Panc1 (cell line): ENCODE data around the gene TRABD2B. TPM values are rescaled to one million over a fixed set of nuclear protein-coding genes. Genes with fewer than 3 reads are reported as not detected.

Experiments
- ATAC-seq: fragments of 200-7000 bp; cut with Tn5 transposase; 2 replicates; pipeline ENCODE4 v1.9.1; 2020; ENCODE audit warnings: mild to moderate bottlenecking, moderate library complexity
- BruUV-seq: library from RNA; stranded (reverse); fragments of 400-500 nt; replicated peaks from 2 replicates; lab custom pipeline; 2021; lab: Mats Ljungman, UMichigan
- CTCF ChIA-PET: fragments of 300-600 bp; sonication (Branson Sonifier 250); formaldehyde crosslinking; loops from one replicate; lab custom pipeline; 2022; ENCODE audit warnings: antibody characterized with exemption; lab: Charles Lee
- POLR2A ChIA-PET: fragments of 300-600 bp; sonication (Branson Sonifier 250); formaldehyde crosslinking; loops from one replicate; lab custom pipeline; 2022; ENCODE audit warnings: antibody characterized with exemption; lab: Charles Lee
- DNase-seq: peaks from one replicate; pipeline ENCODE4 v3.0.0-alpha.2; 2010; ENCODE audit warnings: low read depth, low spot score
- H3K27ac ChIP-seq: 2 replicates; pipeline ENCODE4 v1.5.1; 2011; ENCODE audit warnings: mild to moderate bottlenecking, low read length, inconsistent platforms
- H3K27me3 ChIP-seq: fragments of 200-500 bp; sonication (Bioruptor generic); 2 replicates; pipeline ENCODE4 v1.6.0; 2014; ENCODE audit warnings: low read length, inconsistent platforms; ENCODE audit not compliant: control insufficient read depth, insufficient read depth
- H3K36me3 ChIP-seq: fragments of 200-500 bp; sonication (Bioruptor generic); 2 replicates; pipeline ENCODE4 v1.5.1; 2014; ENCODE audit warnings: inconsistent platforms, mild to moderate bottlenecking, low read length, moderate library complexity; ENCODE audit not compliant: control insufficient read depth, insufficient read depth
- H3K4me1 ChIP-seq: 2 replicates; pipeline ENCODE4 v1.5.1; 2011; ENCODE audit warnings: inconsistent platforms, mild to moderate bottlenecking, low read length, moderate library complexity; ENCODE audit not compliant: control insufficient read depth, insufficient read depth
- H3K4me3 ChIP-seq, 2 experiments: 2 replicates each; pipeline ENCODE4 v1.5.1; 2011 to 2012; ENCODE audit warnings: low read depth in 2 of 2, low read length in 2 of 2, mild to moderate bottlenecking in 2 of 2, inconsistent platforms in 1 of 2, moderate library complexity in 1 of 2
- H3K9me3 ChIP-seq: fragments of 200-500 bp; sonication (Bioruptor generic); 2 replicates; pipeline ENCODE4 v1.5.1; 2014; ENCODE audit warnings: low read depth, mild to moderate bottlenecking, inconsistent platforms, low read length, moderate library complexity; ENCODE audit not compliant: control insufficient read depth, insufficient read depth
- POLR2AphosphoS5 ChIP-seq: IDR thresholded peaks from 2 replicates; pipeline ENCODE4 v1.6.1; 2012; ENCODE audit warnings: mild to moderate bottlenecking, low read depth, low read length, moderate library complexity
- SIN3A ChIP-seq: IDR thresholded peaks from 2 replicates; pipeline ENCODE4 v1.6.1; 2012; ENCODE audit warnings: low read depth, mild to moderate bottlenecking, low read length, moderate library complexity, borderline replicate concordance; ENCODE audit not compliant: insufficient read depth
- TCF7L2 ChIP-seq: IDR thresholded peaks from 2 replicates; pipeline ENCODE4 v1.6.1; 2011; ENCODE audit warnings: mild to moderate bottlenecking, low read depth, low read length, inconsistent platforms
- in situ Hi-C: cut with HindIII; loops from 2 replicates; pipeline ENCODE4 v1.10.0; 2016; ENCODE audit warnings: low sequenced_read_pairs, low pct_unique_long_range_greater_than_20kb
- intact Hi-C: fragments of 100-400 bp; cut with micrococcal nuclease; formaldehyde crosslinking; loops from one replicate; pipeline ENCODE4 v1.10.0; 2022; ENCODE audit not compliant: unreplicated experiment
- total RNA-seq: library from RNA; stranded (reverse); gene quantifications from one replicate; pipeline ENCODE4 v1.2.1, GENCODE V29; 2021; ENCODE audit not compliant: unreplicated experiment
- TF ChIP-seq, protein P1 (sequence below), 2 experiments: IDR thresholded peaks; 2 replicates each; pipeline ENCODE4 v1.6.1; 2011 to 2012; ENCODE audit warnings: low read depth in 2 of 2, control low read depth in 1 of 2, low read length in 1 of 2, mild to moderate bottlenecking in 1 of 2, moderate library complexity in 1 of 2; ENCODE audit not compliant: insufficient read depth in 1 of 2
- TF ChIP-seq, protein P2 (sequence below): fragments of 450-650 bp; IDR thresholded peaks from 2 replicates; pipeline ENCODE4 v1.5.1; 2017; ENCODE audit warnings: mild to moderate bottlenecking

TRABD2B gene
- total RNA-seq, 1 experiment from 2014 or later, result not detected

DNA sequence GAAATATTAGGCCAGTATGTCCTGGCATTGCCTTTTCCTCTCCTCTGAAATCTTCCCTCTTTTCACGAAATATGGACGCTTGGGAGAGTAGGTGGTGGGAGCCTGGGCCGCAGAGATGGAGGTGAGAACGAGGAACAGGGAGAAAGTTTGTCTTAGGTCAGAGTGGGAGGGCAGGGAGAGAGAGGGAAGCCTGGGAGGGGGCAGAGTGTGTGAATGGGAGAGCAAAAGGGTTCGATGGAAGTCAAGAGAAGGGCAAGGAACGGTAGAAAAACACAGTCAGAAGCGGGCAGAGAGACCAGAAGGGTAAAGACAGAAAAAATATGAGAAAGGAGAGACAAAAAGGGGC, 1.2 kb downstream of the TRABD2B start:
- TF ChIP-seq POLR2AphosphoS5 (no peak), TCF7L2 (no peak), SIN3A (no peak)
- TF ChIP-seq, protein P1, sequence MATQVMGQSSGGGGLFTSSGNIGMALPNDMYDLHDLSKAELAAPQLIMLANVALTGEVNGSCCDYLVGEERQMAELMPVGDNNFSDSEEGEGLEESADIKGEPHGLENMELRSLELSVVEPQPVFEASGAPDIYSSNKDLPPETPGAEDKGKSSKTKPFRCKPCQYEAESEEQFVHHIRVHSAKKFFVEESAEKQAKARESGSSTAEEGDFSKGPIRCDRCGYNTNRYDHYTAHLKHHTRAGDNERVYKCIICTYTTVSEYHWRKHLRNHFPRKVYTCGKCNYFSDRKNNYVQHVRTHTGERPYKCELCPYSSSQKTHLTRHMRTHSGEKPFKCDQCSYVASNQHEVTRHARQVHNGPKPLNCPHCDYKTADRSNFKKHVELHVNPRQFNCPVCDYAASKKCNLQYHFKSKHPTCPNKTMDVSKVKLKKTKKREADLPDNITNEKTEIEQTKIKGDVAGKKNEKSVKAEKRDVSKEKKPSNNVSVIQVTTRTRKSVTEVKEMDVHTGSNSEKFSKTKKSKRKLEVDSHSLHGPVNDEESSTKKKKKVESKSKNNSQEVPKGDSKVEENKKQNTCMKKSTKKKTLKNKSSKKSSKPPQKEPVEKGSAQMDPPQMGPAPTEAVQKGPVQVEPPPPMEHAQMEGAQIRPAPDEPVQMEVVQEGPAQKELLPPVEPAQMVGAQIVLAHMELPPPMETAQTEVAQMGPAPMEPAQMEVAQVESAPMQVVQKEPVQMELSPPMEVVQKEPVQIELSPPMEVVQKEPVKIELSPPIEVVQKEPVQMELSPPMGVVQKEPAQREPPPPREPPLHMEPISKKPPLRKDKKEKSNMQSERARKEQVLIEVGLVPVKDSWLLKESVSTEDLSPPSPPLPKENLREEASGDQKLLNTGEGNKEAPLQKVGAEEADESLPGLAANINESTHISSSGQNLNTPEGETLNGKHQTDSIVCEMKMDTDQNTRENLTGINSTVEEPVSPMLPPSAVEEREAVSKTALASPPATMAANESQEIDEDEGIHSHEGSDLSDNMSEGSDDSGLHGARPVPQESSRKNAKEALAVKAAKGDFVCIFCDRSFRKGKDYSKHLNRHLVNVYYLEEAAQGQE (IDR thresholded peaks at IDR 0.05; ENCODE audit: insufficient read depth in 1 of 2, low read depth in 2 of 2, low read length in 1 of 2), result no peak
- TF ChIP-seq, protein P2, sequence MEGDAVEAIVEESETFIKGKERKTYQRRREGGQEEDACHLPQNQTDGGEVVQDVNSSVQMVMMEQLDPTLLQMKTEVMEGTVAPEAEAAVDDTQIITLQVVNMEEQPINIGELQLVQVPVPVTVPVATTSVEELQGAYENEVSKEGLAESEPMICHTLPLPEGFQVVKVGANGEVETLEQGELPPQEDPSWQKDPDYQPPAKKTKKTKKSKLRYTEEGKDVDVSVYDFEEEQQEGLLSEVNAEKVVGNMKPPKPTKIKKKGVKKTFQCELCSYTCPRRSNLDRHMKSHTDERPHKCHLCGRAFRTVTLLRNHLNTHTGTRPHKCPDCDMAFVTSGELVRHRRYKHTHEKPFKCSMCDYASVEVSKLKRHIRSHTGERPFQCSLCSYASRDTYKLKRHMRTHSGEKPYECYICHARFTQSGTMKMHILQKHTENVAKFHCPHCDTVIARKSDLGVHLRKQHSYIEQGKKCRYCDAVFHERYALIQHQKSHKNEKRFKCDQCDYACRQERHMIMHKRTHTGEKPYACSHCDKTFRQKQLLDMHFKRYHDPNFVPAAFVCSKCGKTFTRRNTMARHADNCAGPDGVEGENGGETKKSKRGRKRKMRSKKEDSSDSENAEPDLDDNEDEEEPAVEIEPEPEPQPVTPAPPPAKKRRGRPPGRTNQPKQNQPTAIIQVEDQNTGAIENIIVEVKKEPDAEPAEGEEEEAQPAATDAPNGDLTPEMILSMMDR, result no peak
- CTCF ChIA-PET, result no interaction called here
- ATAC-seq, result peak; percentile 6; the same call in 1 of the 2 replicates
- no TSS peak for BruUV-seq
- Histone ChIP-seq H3K27me3 (peaks cover 22% of the 10 kb centered on the region), H3K4me3 (peak overlapping the region; percentile 13 to 27; a peak in 2 of 4 replicates), H3K4me1 (no peaks in the 10 kb centered on the region), H3K27ac (no peak overlapping the region), H3K36me3 (no peaks in the 10 kb centered on the region), H3K9me3 (no peaks in the 10 kb centered on the region)
- intact Hi-C loops (loop anchor here (5.0 kb wide), 2 partner anchors 61 to 206 kb away; no protein-coding TSS in a partner anchor), in situ Hi-C loops (no loop called here)
- POLR2A ChIA-PET, result no interaction called here
- DNase-seq, result no peak

DNA sequence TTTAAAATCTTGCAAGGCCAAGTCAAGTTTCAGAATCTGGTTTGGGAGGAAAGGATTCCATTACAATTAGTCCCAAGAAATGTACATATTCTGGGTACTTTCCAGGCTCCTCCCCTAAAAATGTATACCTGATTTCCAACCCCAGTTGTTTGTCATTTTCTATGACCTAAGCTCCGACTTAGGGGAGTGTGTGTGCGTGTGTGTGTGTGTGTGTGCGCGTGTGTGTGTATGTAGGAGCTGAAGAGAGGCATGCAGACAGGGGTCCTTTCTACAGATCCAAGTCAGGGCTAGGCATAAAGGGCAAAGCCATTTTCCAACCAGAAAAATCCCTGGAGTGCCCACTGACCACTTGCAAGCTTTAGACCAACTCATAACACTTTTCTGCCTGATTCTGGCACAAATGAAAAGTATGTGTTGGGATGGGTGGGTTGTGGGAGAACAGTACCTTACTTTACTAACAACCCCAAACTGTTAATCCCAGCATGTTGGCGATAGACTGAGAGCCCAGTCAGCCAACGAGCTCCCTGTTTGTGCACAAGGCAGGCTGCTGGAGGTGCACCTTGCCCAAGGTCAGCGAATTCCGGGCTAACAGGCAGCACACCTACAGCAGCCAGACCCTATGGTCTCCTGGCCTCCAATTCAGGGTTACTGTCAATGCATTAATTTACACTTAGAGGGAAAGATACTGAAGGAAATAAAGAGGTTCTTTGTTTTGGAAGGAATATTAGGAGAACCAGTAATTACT, 1.7 kb downstream of the TRABD2B start:
- no peaks in the 10 kb centered on the region for H3K9me3 ChIP-seq
- H3K4me1 ChIP-seq, result no peaks in the 10 kb centered on the region
- BruUV-seq, result no TSS peak
- in situ Hi-C loops, result no loop called here
- no peaks in the 10 kb centered on the region for H3K36me3 ChIP-seq
- no peak overlapping the region for H3K4me3 ChIP-seq
- ATAC-seq, result no peak
- CTCF ChIA-PET, result no interaction called here
- POLR2A ChIA-PET, result no interaction called here
- DNase-seq, result no peak
- peaks cover 23% of the 10 kb centered on the region for H3K27me3 ChIP-seq
- intact Hi-C loops, result loop anchor here (5.0 kb wide), 2 partner anchors 62 to 207 kb away; no protein-coding TSS in a partner anchor
- TF ChIP-seq TCF7L2, result no peak
- TF ChIP-seq SIN3A, result no peak
- TF ChIP-seq, protein P2, result no peak
- no peak for TF ChIP-seq POLR2AphosphoS5
- TF ChIP-seq, protein P1 (IDR thresholded peaks at IDR 0.05; ENCODE audit: insufficient read depth in 1 of 2, low read depth in 2 of 2, low read length in 1 of 2), result no peak
- H3K27ac ChIP-seq, result no peak overlapping the region
